MM.1S (cell line): ENCODE measurements around the gene DGLUCY.

Experiments
- DNase-seq: peaks from one replicate; pipeline ENCODE4 v3.0.0-alpha.2; 2015
- H2AFZ ChIP-seq: fragments of 300-600 bp; sonication (generic); 2 replicates; pipeline ENCODE4 v1.6.0; 2016; ENCODE audit warnings: antibody characterized with exemption, low read length
- H3F3A ChIP-seq: fragments of 300-600 bp; sonication (generic); 2 replicates; pipeline ENCODE4 v1.6.1; 2016; ENCODE audit warnings: mild to moderate bottlenecking, antibody characterized with exemption, low read length, moderate library complexity, mixed read lengths; ENCODE audit not compliant: insufficient read depth
- H3K27ac ChIP-seq: fragments of 300-600 bp; sonication (generic); 2 replicates; pipeline ENCODE4 v1.5.1; 2016; ENCODE audit warnings: mild to moderate bottlenecking, low read length
- H3K27me3 ChIP-seq: fragments of 300-600 bp; sonication (generic); replicated peaks from 2 replicates; pipeline ENCODE4 v1.6.0; 2016; ENCODE audit warnings: low read length; ENCODE audit not compliant: insufficient read depth
- H3K36me3 ChIP-seq: fragments of 300-600 bp; sonication (generic); replicated peaks from 2 replicates; pipeline ENCODE4 v1.6.1; 2016; ENCODE audit warnings: mild to moderate bottlenecking, low read length, mixed read lengths; ENCODE audit not compliant: insufficient read depth
- H3K4me1 ChIP-seq: fragments of 300-600 bp; sonication (generic); 2 replicates; pipeline ENCODE4 v1.6.1; 2016; ENCODE audit warnings: low read length, mixed read lengths
- H3K4me2 ChIP-seq: fragments of 300-600 bp; sonication (generic); 2 replicates; pipeline ENCODE4 v1.6.0; 2016; ENCODE audit warnings: low read depth, low read length
- H3K4me3 ChIP-seq: fragments of 300-600 bp; sonication (generic); 2 replicates; pipeline ENCODE4 v1.5.1; 2016; ENCODE audit warnings: low read length, mixed read lengths
- H3K79me2 ChIP-seq: fragments of 300-600 bp; sonication (generic); 2 replicates; pipeline ENCODE4 v1.6.1; 2016; ENCODE audit warnings: mixed run types, low read length, mixed read lengths
- H3K9ac ChIP-seq: fragments of 300-600 bp; sonication (generic); 2 replicates; pipeline ENCODE4 v1.6.1; 2016; ENCODE audit warnings: low read length, mixed read lengths
- H3K9me2 ChIP-seq: fragments of 300-600 bp; sonication (generic); replicated peaks from 2 replicates; pipeline ENCODE4 v1.6.1; 2016; ENCODE audit warnings: mild to moderate bottlenecking, low read length, mixed read lengths; ENCODE audit not compliant: insufficient read depth
- H3K9me3 ChIP-seq: fragments of 300-600 bp; sonication (generic); replicated peaks from 2 replicates; pipeline ENCODE4 v1.6.1; 2016; ENCODE audit warnings: mild to moderate bottlenecking, low read length, mixed read lengths; ENCODE audit not compliant: insufficient read depth
- H4K20me1 ChIP-seq: fragments of 300-600 bp; sonication (generic); 2 replicates; pipeline ENCODE4 v1.6.1; 2016; ENCODE audit warnings: mild to moderate bottlenecking, low read length, moderate library complexity, mixed read lengths; ENCODE audit not compliant: insufficient read depth
- EZH2 ChIP-seq: fragments of 300-600 bp; sonication (generic); optimal IDR thresholded peaks from 2 replicates; pipeline ENCODE3; 2017; ENCODE audit warnings: low read depth, mild to moderate bottlenecking, antibody characterized with exemption, low read length, mixed read lengths
- EZH2phosphoT487 ChIP-seq: fragments of 300-600 bp; sonication (generic); IDR thresholded peaks from 2 replicates; pipeline ENCODE4 v1.6.1; 2018; ENCODE audit warnings: antibody characterized with exemption, low read length
- TF ChIP-seq, protein P1 (sequence below): fragments of 300-600 bp; sonication (generic); IDR thresholded peaks from 2 replicates; pipeline ENCODE4 v1.5.1; 2016; ENCODE audit warnings: antibody characterized with exemption, low read length, mixed read lengths

Gene DGLUCY

DNA sequence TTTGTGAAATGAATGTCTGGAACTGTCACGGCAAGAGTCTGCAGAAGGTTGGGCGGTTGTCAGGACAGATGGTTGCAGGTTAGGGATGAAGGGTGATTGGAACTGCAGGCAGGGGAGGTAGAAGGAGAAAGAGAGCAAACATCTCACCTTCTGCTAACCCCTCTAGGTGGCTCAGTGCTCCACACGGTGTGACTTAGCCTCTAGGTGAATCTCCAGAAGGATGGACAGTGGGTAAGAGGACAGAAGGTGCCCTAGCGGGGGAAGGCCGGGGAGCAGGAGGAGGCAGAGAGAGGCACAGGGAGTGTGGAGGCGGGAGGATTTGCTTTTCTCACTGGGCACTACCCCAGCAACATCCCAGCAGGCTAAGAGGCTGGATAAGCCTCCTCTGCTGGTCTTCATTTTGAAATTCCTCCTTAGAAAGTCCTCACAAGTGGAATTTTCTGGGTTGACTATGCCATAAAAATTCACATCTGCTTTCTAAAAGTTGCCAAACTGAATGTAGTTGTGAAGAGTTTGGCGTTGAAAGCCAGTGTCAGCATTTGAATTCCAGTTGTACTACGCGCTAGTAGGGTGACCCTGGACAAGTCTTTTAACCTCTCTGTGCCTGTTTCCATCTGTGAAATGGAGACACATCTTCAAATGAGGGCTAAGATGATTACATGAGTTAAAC, 141.3 kb downstream of the DGLUCY start:
- TF ChIP-seq, protein P1, sequence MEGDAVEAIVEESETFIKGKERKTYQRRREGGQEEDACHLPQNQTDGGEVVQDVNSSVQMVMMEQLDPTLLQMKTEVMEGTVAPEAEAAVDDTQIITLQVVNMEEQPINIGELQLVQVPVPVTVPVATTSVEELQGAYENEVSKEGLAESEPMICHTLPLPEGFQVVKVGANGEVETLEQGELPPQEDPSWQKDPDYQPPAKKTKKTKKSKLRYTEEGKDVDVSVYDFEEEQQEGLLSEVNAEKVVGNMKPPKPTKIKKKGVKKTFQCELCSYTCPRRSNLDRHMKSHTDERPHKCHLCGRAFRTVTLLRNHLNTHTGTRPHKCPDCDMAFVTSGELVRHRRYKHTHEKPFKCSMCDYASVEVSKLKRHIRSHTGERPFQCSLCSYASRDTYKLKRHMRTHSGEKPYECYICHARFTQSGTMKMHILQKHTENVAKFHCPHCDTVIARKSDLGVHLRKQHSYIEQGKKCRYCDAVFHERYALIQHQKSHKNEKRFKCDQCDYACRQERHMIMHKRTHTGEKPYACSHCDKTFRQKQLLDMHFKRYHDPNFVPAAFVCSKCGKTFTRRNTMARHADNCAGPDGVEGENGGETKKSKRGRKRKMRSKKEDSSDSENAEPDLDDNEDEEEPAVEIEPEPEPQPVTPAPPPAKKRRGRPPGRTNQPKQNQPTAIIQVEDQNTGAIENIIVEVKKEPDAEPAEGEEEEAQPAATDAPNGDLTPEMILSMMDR: no peak
- no peak for TF ChIP-seq EZH2phosphoT487
- TF ChIP-seq EZH2: no peak
- no peaks in the 10 kb centered on the region for H3K79me2 ChIP-seq
- H4K20me1 ChIP-seq: no peaks in the 10 kb centered on the region
- H3K36me3 ChIP-seq: no peaks in the 10 kb centered on the region
- no peaks in the 10 kb centered on the region for H3K27me3 ChIP-seq
- H3K4me3 ChIP-seq: no peak overlapping the region
- no peaks in the 10 kb centered on the region for H3K9me3 ChIP-seq
- H3K9me2 ChIP-seq: no peaks in the 10 kb centered on the region
- no peak overlapping the region for H3K4me2 ChIP-seq
- H3K9ac ChIP-seq: no peak overlapping the region
- no peak for DNase-seq
- H2AFZ ChIP-seq: no peak overlapping the region
- no peaks in the 10 kb centered on the region for H3F3A ChIP-seq
- peaks cover 6% of the 10 kb centered on the region; the same call in 1 of the 2 replicates for H3K4me1 ChIP-seq
- no peak overlapping the region for H3K27ac ChIP-seq

DNA sequence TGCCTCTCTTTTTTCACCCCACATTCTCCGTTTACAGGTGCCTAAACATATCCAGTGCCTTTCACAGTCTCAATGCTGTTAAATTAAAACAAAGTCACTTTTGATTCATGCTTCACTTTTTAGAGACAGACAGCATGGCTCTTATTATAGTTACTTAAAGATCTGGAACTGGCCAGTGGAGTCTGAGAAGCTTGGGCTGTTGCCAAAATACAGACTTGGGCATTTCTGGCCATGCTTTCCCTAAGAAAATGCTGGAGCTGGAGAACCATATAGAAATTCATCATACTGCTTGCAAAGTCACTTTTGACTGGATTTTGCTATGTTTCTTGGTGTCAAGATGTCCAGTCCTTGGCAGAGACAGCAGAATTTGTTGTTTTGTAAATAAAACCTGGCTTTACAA, 142.8 kb downstream of the DGLUCY start:
- no peaks in the 10 kb centered on the region for H3K79me2 ChIP-seq
- no peaks in the 10 kb centered on the region for H4K20me1 ChIP-seq
- no peak for DNase-seq
- no peaks in the 10 kb centered on the region for H3F3A ChIP-seq
- H3K4me3 ChIP-seq: no peak overlapping the region
- TF ChIP-seq, protein P1: no peak
- no peak for TF ChIP-seq EZH2phosphoT487
- TF ChIP-seq EZH2: no peak
- H3K36me3 ChIP-seq: no peaks in the 10 kb centered on the region
- no peak overlapping the region for H3K27ac ChIP-seq
- no peaks in the 10 kb centered on the region for H3K4me1 ChIP-seq
- no peaks in the 10 kb centered on the region for H3K27me3 ChIP-seq
- no peak overlapping the region for H3K9ac ChIP-seq
- H3K9me3 ChIP-seq: no peaks in the 10 kb centered on the region
- no peak overlapping the region for H2AFZ ChIP-seq
- no peaks in the 10 kb centered on the region for H3K9me2 ChIP-seq
- no peak overlapping the region for H3K4me2 ChIP-seq

DNA sequence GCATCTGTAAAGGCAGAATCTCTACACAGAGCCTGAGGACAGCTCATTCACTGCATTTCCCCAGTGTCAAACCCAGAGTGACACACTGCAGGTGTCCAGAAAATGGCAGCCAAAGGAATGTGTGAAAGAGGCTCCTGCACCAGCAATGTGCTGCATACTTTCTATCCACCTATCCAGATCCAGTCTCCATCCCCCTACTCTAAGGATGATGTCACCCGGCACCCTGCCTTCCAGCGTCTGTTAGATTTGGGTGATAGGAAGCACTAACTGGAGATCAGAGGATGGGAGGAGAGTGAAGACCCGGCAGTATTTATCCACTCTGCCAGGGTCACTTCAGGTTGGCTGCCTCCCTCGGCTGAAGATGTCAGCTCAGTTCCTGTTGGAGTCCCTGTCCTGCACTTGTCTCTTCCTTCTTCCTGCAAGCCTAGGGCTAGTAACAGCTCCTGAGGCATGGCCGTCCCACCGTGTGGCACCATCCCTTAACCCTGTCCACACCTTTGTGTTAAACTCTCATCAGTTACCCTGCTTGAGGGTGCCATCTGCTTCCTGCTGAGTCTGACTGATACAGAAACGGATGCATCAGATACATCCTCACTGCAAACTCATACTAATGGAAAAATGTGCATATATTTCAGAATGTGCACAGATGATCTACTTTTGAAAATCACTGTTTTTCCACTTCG, 143.6 kb downstream of the DGLUCY start:
- Histone ChIP-seq H3K4me1 (no peaks in the 10 kb centered on the region), H3K27me3 (no peaks in the 10 kb centered on the region), H3K27ac (no peak overlapping the region), H3K9me3 (no peaks in the 10 kb centered on the region), H3K4me2 (no peak overlapping the region), H3K9ac (no peak overlapping the region), H3K36me3 (no peaks in the 10 kb centered on the region), H2AFZ (no peak overlapping the region), H3K79me2 (no peaks in the 10 kb centered on the region), H3K4me3 (no peak overlapping the region), H4K20me1 (no peaks in the 10 kb centered on the region), H3F3A (no peaks in the 10 kb centered on the region), H3K9me2 (no peaks in the 10 kb centered on the region)
- no peak for TF ChIP-seq EZH2phosphoT487
- TF ChIP-seq, protein P1: no peak
- no peak for TF ChIP-seq EZH2
- DNase-seq: no peak
